Activated gamma-delta T cell treated with Interleukin-2 at 50 U/mL for 16 hours (primary cell): ENCODE measurements around the gene ZMYND8.
A peak's percentile ranks its signal among the peaks of the same experiment; 100 is the strongest.
"Not testable (repeated sequence)": the region's sequence is repeated elsewhere in the genome, so short reads cannot be mapped to it uniquely, and the experiment has no call there.

Experiments used
- DNase-seq: peaks from one replicate; pipeline ENCODE4 v3.0.0-alpha.2; 2020

ZMYND8 gene

DNA sequence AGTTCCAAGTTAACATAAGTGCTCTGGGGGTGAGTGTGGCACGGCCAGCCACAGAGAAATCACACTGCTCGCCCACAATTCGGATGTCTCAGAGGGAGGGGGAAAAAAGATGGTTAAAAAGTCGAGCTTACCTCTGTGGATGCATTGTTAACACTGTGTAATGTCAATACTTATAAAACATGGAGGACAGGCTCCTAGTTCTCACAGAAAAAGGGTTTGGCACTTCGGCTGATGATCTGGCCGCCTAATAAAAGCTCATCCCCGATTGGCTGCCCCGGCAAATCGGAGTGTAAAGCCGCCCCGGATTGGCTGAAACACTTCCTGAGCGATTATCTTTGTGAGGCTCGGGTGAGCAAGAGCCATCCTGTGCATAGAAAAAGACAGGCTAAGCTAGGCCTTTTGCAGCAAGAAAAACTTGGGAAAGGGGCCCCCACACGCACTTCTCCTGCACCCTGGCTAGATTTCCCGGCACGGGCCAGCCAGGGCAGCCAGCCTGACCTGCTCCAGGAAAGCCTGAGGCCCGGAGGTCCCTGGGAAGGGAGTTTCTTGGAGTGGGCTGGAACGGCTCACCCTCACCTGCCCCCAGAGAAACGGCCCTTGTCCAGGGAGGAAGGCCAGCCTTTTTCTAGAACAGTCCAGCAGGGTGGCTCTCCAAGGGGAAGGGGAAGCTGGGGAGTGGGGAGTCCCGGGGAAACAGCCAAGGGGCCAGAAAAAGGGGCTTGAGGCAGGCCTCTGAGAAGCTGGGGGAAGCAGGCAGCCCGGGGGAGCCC lies at the start of gene ZMYND8:
TSS of gene ZMYND8 (minus strand) at position 174 of the 770 bp plus-strand sequence. CDS start at position 145, 29 bp downstream.
- DNase-seq = peak; percentile 92

DNA sequence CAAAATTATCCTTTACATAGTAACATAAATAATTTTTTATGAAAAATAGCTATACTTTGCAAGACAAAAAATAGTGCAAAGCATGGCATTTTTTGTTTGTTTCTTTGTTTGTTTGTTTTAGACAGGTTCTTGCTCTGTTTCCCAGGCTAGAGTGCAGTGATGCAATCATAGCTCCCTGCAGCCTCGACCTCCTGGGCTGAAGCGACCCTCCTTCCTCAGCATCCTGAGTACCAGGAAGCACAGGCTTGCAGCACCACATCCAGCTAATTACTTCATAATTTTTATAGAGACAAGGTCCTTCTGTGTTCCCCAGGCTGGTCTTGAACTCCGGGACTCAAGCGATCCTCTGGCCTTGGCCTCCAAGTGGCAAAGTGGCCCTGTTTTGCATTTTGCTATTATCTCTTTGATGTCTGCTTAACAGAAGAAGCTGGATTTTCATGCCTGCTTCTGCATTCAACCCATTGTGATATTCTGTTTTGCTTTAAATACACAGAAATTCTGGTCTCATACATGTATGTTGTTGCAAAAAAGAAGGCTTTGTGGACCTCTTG lies 49.4 kb upstream of the ZMYND8 start:
- DNase-seq = no peak

DNA sequence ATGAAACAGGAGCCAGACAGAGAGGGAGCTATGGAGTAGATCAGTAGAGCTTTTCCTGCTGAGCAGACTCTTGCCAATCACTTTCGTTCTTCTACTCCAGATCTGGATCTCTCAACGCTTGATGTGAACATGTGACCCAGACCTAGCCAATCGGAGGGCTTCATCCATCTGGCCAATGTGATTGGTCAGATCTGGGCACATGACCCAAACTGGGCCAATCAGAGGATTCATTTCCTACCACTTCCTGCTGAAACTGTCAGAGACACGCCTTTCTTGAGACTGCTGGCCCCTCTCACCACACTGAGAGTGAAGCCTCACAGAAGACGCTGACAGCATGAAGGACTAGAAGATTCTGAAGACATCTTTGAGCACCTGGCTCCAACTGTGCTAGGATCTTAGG lies 44.2 kb upstream of the ZMYND8 start:
- no peak for DNase-seq

DNA sequence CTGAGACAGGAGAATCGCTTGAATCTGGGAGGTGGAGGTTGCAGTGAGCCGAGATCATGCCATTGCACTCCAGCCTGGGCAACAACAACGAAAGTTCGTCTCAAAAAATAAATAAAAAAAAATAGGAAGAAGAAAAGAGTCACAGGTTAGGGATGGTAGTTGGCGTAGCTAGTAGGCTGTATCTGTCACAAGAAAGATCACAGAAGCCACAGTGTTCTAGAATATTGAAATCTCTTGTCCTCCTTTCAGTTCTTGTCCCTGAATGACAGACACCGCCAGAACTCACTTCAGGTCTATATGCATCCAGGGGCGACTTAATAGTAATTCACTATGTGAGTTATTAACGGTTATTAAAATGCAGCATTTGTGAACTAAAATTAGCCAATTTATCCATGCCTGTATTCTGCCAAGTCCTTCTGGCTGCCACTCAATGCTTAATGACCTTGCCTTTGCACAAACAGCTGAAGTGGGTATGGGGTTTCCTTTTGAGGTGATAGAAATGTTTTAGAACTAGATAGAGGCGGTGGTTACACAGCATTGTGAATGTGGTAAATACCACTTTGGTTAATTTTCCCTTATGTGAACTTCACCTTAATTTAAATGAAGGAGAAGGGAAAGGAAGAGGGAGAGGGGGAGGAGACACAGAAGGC lies 41.3 kb upstream of the ZMYND8 start:
- no peak for DNase-seq

GRCh38 chr20:47396762-47397476 lies 40.4 kb upstream of the ZMYND8 start:
- DNase-seq = no peak

- DNase-seq = not testable (repeated sequence)
Observed at GRCh38 chr20:47393796-47394514, 37.5 kb upstream of the ZMYND8 start.

DNA sequence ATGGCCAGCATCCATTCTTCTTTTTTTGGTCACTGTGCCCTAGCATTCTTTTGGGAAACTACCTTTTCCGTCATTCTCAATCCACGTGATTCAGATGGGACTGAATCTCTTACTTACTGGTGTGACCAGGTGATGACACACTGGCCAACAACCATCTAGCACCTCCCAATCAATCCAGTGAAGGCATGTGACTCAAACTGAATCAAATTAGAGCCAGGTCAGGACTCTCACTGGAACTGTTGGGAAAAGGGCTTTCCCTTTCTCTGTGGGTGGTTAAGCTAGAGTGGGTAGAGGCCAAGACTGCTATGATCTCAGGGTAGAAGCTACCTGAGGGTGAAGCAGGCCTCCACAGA lies 36.2 kb upstream of the ZMYND8 start:
- DNase-seq = no peak

DNA sequence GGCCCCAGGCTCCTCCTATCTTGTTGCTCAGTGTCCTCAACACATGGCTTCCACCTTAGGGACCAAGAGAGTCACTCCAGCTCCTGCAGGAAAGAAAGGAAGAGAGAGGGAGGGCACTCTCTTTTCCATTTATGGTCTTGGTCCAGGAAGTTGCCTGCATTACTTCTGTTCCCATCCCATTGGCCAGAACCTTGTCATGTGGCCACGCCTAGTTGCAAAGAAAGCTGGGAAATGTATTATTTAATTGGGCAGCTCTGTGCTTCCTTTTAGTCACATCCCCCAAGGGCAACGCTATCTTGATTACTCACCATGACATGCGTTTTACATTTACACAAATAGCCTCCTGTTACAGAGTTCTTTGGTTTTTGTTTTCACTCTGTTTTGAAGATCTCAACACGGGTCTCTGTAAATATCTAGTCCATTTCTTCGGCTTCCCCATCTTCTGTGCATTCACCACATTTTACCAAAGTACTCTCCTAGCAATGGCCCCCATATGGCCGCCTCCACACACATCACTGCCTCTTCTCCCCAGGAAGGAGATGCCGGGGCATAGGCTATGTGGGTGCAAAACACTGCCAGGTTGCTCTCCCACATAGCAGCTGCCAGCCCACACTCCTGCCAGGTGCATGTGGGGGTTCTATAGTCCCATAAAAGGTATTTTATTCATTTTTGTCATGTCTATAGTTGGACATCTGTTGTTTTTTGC lies 35.7 kb upstream of the ZMYND8 start:
- no peak for DNase-seq

- DNase-seq = no peak
Observed at GRCh38 chr20:47391276-47392010, 34.9 kb upstream of the ZMYND8 start.

- DNase-seq = no peak
Observed at GRCh38 chr20:47389867-47390347, 33.4 kb upstream of the ZMYND8 start.

- not testable (repeated sequence) for DNase-seq
Observed at GRCh38 chr20:47385968-47386367, 29.5 kb upstream of the ZMYND8 start.

- DNase-seq = no peak
Observed at GRCh38 chr20:47382746-47383415, 26.4 kb upstream of the ZMYND8 start.

GRCh38 chr20:47380481-47380880 lies 24.0 kb upstream of the ZMYND8 start:
- no peak for DNase-seq

DNA sequence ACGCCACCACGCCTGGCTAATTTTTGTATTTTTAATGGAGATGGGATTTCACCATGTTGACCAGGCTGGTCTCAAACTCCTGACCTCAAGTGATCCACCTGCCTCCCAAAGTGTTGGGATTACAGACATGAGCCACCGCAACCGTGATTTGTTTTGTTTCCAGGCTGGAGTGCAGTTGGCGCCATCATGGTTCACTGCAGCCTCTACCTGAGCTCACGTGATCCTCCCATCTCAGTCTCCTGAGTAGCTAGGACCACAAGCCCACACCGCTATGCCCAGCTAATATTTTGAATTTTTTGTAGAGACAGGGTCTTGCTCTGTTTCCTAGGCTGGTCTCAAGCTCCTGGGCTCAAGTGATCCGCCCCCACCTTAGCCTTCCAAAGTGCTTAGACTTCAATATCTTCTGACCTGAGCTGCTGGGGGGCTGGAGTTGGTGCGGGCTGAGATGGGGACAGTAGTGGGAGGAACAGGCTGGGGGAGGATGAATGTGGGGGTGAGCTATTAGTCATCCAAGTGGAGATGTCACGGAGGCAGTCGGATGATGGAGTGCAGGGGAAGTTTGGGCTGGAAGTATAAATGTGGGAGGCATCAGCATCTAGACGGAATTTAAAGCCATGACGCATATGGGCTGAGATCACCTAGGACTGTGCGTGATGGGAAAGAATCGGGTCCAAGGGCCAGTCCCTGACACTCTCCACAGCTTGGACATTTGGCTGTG lies 23.1 kb upstream of the ZMYND8 start:
- DNase-seq = no peak

DNA sequence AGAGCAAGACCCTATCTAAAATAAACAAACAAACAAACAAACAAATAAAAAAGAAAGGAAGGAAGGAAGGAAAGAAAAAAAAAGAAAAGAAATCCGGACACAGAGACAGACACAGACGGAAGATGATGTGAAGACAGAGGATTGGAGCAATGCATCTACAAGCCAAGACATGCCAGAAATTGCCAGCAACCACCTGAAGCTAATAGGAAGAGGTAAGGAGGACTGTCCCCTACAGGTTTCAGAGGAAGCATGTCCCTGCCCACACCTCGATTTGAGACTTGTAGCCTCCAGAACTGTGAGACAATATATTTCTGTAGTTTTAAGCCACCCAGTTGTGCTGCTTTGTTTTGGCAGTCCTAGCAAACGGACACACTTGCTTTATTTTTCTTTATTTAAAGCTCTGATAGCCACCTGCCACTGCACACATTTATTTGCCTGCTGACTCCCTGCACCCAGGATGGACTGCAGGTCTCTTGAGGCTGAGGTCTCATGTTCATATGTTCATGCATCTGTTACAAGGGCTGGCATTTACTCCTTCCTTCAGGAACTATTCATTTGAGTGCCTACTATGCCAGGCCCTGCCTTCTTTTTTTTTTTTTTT lies 20.7 kb upstream of the ZMYND8 start:
- DNase-seq = no peak

DNA sequence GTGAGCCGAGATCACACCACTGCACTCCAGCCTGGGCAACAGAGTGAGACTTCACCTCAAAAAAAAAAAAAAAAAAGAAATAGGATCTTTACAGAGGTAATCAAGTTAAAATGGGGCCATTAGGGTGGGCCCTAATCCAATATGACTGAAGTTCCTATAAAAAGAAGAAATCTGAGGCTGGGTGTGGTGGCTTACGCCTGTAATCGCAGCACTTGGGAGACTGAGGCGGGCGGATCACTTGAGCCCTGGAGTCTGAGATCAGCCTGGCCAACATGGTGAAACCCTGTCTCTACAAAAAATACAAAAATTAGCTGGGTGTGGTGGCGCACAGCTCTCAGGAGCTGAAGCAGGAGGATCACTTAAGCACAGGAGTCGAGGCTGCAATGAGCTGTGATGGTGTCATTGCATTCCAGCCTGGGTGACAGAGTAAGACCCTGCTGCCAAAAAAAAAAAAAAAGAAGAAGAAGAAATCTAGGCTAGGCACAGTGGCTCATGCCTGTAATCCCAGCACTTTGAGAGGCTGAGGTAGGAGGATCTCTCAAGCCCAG lies 19.7 kb upstream of the ZMYND8 start:
- not testable (repeated sequence) for DNase-seq

- DNase-seq = not testable (repeated sequence)
Observed at GRCh38 chr20:47374121-47374520, 17.6 kb upstream of the ZMYND8 start.

- DNase-seq = no peak
Observed at GRCh38 chr20:47373206-47373733, 16.8 kb upstream of the ZMYND8 start.
